Frontal cortex (tissue), 4 donors: ENCODE results near the gene SMARCC2. TPM values are rescaled to one million over a fixed set of nuclear protein-coding genes. Genes with fewer than 3 reads are reported as not detected.
"Not testable (repeated sequence)": the region's sequence is repeated elsewhere in the genome, so short reads cannot be mapped to it uniquely, and the experiment has no call there.

Experiments
- DNase-seq, 2 donors: peaks; one replicate each; pipeline ENCODE4 v3.0.0; 2012; ENCODE audit warnings: low spot score in 2 of 2
- FAIRE-seq: peaks from 2 replicates; lab custom pipeline; 2012; peaks lifted over from hg19 to GRCh38; lab: Jason Lieb, UNC
- total RNA-seq: library from RNA; depleted of rRNA; stranded (reverse); fragments of >200 nt; gene quantifications from one replicate; pipeline ENCODE4 v1.2.3, GENCODE V29; 2014
- donor health status: control.
- donor health status: control.
- donor health status: control.

Gene SMARCC2
- total RNA-seq, 1 donor from 2014 or later = 93.3 TPM

- no peak for FAIRE-seq
These were observed 24.6 kb upstream of the SMARCC2 start for GRCh38 chr12:56213878-56214277.

GRCh38 chr12:56212361-56212760 lies 23.1 kb upstream of the SMARCC2 start:
- FAIRE-seq (no peak), DNase-seq (no peak)

More at GRCh38 chr12:56213878-56214277, 24.6 kb upstream of the SMARCC2 start:
- DNase-seq = no peak

- no peak for FAIRE-seq
- no peak for DNase-seq
These were observed 18.7 kb upstream of the SMARCC2 start for GRCh38 chr12:56208006-56208405.

- FAIRE-seq (no peak), DNase-seq (peak in 1 of 2 donors; percentile 42)
These were observed 17.3 kb upstream of the SMARCC2 start for GRCh38 chr12:56206452-56207166.

- DNase-seq = no peak
- FAIRE-seq = no peak
These were observed 16.2 kb upstream of the SMARCC2 start for GRCh38 chr12:56205445-56205844.

- FAIRE-seq (no peak), DNase-seq (no peak)
These were observed 15.0 kb upstream of the SMARCC2 start for GRCh38 chr12:56204275-56204674.

GRCh38 chr12:56202838-56203237 lies 13.6 kb upstream of the SMARCC2 start:
- FAIRE-seq (no peak), DNase-seq (no peak)

GRCh38 chr12:56202366-56202765 lies 13.1 kb upstream of the SMARCC2 start:
- DNase-seq (no peak), FAIRE-seq (no peak)

- no peak for DNase-seq
- no peak for FAIRE-seq
These were observed 9.6 kb upstream of the SMARCC2 start for GRCh38 chr12:56198836-56199235.

GRCh38 chr12:56197921-56198635 lies 8.8 kb upstream of the SMARCC2 start:
- no peak for FAIRE-seq

GRCh38 chr12:56196818-56197550 lies 7.7 kb upstream of the SMARCC2 start:
- not testable (repeated sequence) for DNase-seq, FAIRE-seq

More at GRCh38 chr12:56197921-56198635, 8.8 kb upstream of the SMARCC2 start:
- DNase-seq = no peak

GRCh38 chr12:56193025-56193578 lies 3.8 kb upstream of the SMARCC2 start:
- FAIRE-seq = peak; percentile 3
- peak; percentile 63 to 70 for DNase-seq

GRCh38 chr12:56192582-56192981 lies 3.3 kb upstream of the SMARCC2 start:
- DNase-seq (no peak), FAIRE-seq (no peak)

- FAIRE-seq (no peak), DNase-seq (no peak)
These were observed 1.4 kb upstream of the SMARCC2 start for GRCh38 chr12:56190695-56191155.

GRCh38 chr12:56189918-56190694 lies 823 bp upstream of the SMARCC2 start:
- DNase-seq (peak; percentile 63 to 68), FAIRE-seq (no peak)

- peak in 1 of 2 donors; percentile 29 for DNase-seq
- no peak for FAIRE-seq
These were observed 545 bp downstream of the SMARCC2 start for GRCh38 chr12:56188778-56189098.

- DNase-seq (peak in 1 of 2 donors; percentile 27), FAIRE-seq (no peak)
These were observed 1.0 kb downstream of the SMARCC2 start for GRCh38 chr12:56188131-56188777.

- FAIRE-seq = no peak
- DNase-seq = no peak
These were observed 2.3 kb downstream of the SMARCC2 start for GRCh38 chr12:56186957-56187356.

GRCh38 chr12:56178347-56178746 lies 10.9 kb downstream of the SMARCC2 start:
- DNase-seq (no peak), FAIRE-seq (no peak)
